Prostate gland (tissue), 2 donors: Measurements from ENCODE around the gene ZNF285.

ENCODE experiments used
- POLR2A ChIP-seq: fragments of 450-650 bp; IDR thresholded peaks from one replicate; pipeline ENCODE4 v1.6.1; 2016; ENCODE audit warnings: antibody characterized with exemption, mild to moderate bottlenecking
- POLR2AphosphoS5 ChIP-seq: sonication (generic); formaldehyde crosslinking; IDR thresholded peaks from one replicate; pipeline ENCODE4 v1.6.1; 2017; ENCODE audit warnings: antibody characterized with exemption
- TF ChIP-seq, protein P1 (sequence below), 4 experiments: fragments of 200-600 bp in 2 of 4; fragments of 450-650 bp in 2 of 4; sonication (generic) in 2 of 4; IDR thresholded peaks; 1 replicate in 3 of 4; 2 replicates in 1 of 4; pipeline ENCODE4 v1.5.1; 2016 to 2019; ENCODE audit warnings: antibody characterized with exemption in 4 of 4, mild to moderate bottlenecking in 2 of 4, moderate library complexity in 2 of 4

DNA sequence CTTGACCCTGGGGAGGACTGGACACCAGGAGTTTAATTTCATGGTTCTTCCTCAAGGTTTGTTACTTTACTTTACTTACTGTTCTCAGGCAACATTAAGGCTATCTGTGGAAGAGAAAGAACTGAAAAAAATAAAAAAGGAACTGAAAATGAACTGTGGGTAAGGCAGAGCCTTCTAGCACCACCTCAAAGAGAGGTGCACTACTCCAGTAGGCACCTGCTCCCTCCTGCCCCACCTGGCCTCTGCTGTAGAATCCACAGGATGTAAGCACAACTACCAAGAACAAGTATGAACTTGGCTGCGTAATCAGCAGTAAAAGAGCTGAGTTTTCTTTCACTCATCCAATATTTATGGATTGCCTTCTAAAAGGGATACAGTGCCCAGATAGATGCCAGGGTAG lies 57.2 kb downstream of the ZNF285 start:
- no peak for TF ChIP-seq POLR2A
- TF ChIP-seq, protein P1, sequence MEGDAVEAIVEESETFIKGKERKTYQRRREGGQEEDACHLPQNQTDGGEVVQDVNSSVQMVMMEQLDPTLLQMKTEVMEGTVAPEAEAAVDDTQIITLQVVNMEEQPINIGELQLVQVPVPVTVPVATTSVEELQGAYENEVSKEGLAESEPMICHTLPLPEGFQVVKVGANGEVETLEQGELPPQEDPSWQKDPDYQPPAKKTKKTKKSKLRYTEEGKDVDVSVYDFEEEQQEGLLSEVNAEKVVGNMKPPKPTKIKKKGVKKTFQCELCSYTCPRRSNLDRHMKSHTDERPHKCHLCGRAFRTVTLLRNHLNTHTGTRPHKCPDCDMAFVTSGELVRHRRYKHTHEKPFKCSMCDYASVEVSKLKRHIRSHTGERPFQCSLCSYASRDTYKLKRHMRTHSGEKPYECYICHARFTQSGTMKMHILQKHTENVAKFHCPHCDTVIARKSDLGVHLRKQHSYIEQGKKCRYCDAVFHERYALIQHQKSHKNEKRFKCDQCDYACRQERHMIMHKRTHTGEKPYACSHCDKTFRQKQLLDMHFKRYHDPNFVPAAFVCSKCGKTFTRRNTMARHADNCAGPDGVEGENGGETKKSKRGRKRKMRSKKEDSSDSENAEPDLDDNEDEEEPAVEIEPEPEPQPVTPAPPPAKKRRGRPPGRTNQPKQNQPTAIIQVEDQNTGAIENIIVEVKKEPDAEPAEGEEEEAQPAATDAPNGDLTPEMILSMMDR (IDR thresholded peaks at IDR 0.05) = no peak
- no peak for TF ChIP-seq POLR2AphosphoS5
